Measurements from ENCODE around the gene AIDA. TPM values are rescaled to one million over a fixed set of nuclear protein-coding genes. Genes with fewer than 3 reads are reported as not detected.

Gene AIDA
- polyA plus RNA-seq, 1 of the 3 experiments (the other 2 are of a cell fraction): 20.8 TPM

DNA sequence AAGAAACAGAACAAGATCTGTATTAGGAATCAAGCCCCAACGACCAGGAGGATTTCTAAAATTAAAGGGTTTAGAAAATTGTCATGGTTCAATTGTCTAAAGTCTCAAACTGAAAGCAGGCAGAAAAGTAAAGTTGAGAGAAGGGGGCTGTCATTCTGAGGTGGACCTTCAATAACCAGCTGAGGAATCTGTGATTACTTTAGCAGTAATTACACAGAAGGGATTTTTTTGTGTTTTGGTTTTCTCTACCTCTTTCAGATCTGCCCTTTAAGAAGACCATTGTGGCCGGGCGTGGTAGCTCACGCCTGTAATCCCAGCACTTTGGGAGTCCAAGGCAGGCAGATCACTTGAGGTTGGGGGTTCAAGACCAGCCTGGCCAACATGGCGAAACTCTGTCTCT is 17.4 kb downstream of the AIDA start (continued):
- no peak for TF ChIP-seq EP300 (IDR thresholded peaks at IDR 0.05; ENCODE audit: borderline replicate concordance in 1 of 2, low read depth in 1 of 2, low read length in 1 of 2)
- TF ChIP-seq TEAD4 (IDR thresholded peaks at IDR 0.05; ENCODE audit: borderline replicate concordance, insufficient read depth): no peak

DNA sequence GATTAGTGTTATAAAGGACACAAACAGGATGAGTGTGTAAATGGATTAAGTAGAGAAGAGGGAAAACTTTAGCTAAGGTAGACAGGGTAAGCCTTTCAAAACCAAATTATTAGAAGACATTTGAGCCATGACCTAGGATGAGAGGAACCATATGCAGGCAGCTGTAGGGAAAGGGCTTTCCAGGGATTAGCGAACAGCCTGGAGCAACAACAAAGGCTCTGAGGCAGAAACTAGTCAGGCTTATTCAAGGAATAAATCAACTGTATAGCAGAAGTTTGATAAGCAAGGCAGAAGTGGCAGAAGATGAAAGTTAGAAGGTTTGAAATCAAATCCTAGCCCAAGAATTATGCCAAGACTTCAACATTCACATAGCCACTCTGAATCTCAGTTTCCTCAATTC is 21.3 kb downstream of the AIDA start:
- ChIA-PET POLR2A (no interaction called here), CTCF (no interaction called here)
- no peaks in the 10 kb centered on the region for H3K9me2 ChIP-seq
- DNase-seq: no peak
- no peaks in the 10 kb centered on the region; a peak in 2 of 4 replicates for H3K4me1 ChIP-seq (ENCODE audit: control insufficient read depth in 1 of 2, insufficient read depth in 2 of 2, low read depth in 1 of 2, low read length in 1 of 2)
- H3F3A ChIP-seq (replicated peaks; ENCODE audit: insufficient read depth): peaks cover 8% of the 10 kb centered on the region
- H3K36me3 ChIP-seq (replicated peaks in 1 of 2; ENCODE audit: control insufficient read depth in 1 of 2, insufficient read depth in 2 of 2, low read length in 1 of 2): peaks cover 50 to 59% of the 10 kb centered on the region in 2 experiments
- H3K9me3 ChIP-seq: no peaks in the 10 kb centered on the region
- WGBS (ENCODE audit: low lambda C conversion rate): 96% methylated on average over 1 of the region's 1 CpG
- no peak overlapping the region for H3K9ac ChIP-seq
- H2AFZ ChIP-seq (ENCODE audit: low read depth): no peak overlapping the region
- no peaks in the 10 kb centered on the region for H4K20me1 ChIP-seq (ENCODE audit: insufficient read depth)
- no peak overlapping the region for H3K4me2 ChIP-seq
- H3K27me3 ChIP-seq (ENCODE audit: insufficient read depth): no peaks in the 10 kb centered on the region
- TF ChIP-seq TAF1 (IDR thresholded peaks at IDR 0.05; ENCODE audit: borderline replicate concordance, low read depth, low read length) (no peak), RAD21 (IDR thresholded peaks at IDR 0.05; ENCODE audit: low read length) (no peak), FOXM1 (IDR thresholded peaks at IDR 0.05; ENCODE audit: low read depth) (no peak), SIN3A (IDR thresholded peaks at IDR 0.05; ENCODE audit: borderline replicate concordance, low read depth, low read length) (no peak), JUND (IDR thresholded peaks at IDR 0.05) (no peak), POLR2AphosphoS5 (IDR thresholded peaks at IDR 0.05; ENCODE audit: low read depth, low read length) (no peak), MEF2A (IDR thresholded peaks at IDR 0.05; ENCODE audit: borderline replicate concordance, low read depth) (no peak), RXRA (IDR thresholded peaks at IDR 0.05; ENCODE audit: borderline replicate concordance, low read depth) (no peak), SMC3 (IDR thresholded peaks at IDR 0.05; ENCODE audit: low read depth, low read length) (no peak), ELF1 (IDR thresholded peaks at IDR 0.05) (no peak), MXI1 (IDR thresholded peaks at IDR 0.05; ENCODE audit: low read depth, low read length) (no peak), YY1 (IDR thresholded peaks at IDR 0.05; ENCODE audit: low read depth) (no peak), NRF1 (IDR thresholded peaks at IDR 0.05; ENCODE audit: low read depth, low read length) (no peak)
- TF ChIP-seq, protein P1, sequence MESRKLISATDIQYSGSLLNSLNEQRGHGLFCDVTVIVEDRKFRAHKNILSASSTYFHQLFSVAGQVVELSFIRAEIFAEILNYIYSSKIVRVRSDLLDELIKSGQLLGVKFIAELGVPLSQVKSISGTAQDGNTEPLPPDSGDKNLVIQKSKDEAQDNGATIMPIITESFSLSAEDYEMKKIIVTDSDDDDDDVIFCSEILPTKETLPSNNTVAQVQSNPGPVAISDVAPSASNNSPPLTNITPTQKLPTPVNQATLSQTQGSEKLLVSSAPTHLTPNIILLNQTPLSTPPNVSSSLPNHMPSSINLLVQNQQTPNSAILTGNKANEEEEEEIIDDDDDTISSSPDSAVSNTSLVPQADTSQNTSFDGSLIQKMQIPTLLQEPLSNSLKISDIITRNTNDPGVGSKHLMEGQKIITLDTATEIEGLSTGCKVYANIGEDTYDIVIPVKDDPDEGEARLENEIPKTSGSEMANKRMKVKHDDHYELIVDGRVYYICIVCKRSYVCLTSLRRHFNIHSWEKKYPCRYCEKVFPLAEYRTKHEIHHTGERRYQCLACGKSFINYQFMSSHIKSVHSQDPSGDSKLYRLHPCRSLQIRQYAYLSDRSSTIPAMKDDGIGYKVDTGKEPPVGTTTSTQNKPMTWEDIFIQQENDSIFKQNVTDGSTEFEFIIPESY (IDR thresholded peaks at IDR 0.05; ENCODE audit: borderline replicate concordance, low read depth): no peak
- TF ChIP-seq, protein P2, sequence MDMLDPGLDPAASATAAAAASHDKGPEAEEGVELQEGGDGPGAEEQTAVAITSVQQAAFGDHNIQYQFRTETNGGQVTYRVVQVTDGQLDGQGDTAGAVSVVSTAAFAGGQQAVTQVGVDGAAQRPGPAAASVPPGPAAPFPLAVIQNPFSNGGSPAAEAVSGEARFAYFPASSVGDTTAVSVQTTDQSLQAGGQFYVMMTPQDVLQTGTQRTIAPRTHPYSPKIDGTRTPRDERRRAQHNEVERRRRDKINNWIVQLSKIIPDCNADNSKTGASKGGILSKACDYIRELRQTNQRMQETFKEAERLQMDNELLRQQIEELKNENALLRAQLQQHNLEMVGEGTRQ (IDR thresholded peaks at IDR 0.05; ENCODE audit: borderline replicate concordance, low read depth, low read length): no peak
- TF ChIP-seq, protein P3, sequence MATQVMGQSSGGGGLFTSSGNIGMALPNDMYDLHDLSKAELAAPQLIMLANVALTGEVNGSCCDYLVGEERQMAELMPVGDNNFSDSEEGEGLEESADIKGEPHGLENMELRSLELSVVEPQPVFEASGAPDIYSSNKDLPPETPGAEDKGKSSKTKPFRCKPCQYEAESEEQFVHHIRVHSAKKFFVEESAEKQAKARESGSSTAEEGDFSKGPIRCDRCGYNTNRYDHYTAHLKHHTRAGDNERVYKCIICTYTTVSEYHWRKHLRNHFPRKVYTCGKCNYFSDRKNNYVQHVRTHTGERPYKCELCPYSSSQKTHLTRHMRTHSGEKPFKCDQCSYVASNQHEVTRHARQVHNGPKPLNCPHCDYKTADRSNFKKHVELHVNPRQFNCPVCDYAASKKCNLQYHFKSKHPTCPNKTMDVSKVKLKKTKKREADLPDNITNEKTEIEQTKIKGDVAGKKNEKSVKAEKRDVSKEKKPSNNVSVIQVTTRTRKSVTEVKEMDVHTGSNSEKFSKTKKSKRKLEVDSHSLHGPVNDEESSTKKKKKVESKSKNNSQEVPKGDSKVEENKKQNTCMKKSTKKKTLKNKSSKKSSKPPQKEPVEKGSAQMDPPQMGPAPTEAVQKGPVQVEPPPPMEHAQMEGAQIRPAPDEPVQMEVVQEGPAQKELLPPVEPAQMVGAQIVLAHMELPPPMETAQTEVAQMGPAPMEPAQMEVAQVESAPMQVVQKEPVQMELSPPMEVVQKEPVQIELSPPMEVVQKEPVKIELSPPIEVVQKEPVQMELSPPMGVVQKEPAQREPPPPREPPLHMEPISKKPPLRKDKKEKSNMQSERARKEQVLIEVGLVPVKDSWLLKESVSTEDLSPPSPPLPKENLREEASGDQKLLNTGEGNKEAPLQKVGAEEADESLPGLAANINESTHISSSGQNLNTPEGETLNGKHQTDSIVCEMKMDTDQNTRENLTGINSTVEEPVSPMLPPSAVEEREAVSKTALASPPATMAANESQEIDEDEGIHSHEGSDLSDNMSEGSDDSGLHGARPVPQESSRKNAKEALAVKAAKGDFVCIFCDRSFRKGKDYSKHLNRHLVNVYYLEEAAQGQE (IDR thresholded peaks at IDR 0.05; ENCODE audit: low read depth, low read length): no peak
- TF ChIP-seq, protein P4, sequence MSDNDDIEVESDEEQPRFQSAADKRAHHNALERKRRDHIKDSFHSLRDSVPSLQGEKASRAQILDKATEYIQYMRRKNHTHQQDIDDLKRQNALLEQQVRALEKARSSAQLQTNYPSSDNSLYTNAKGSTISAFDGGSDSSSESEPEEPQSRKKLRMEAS (IDR thresholded peaks at IDR 0.05; ENCODE audit: low read depth): no peak
- TF ChIP-seq, protein P5, sequence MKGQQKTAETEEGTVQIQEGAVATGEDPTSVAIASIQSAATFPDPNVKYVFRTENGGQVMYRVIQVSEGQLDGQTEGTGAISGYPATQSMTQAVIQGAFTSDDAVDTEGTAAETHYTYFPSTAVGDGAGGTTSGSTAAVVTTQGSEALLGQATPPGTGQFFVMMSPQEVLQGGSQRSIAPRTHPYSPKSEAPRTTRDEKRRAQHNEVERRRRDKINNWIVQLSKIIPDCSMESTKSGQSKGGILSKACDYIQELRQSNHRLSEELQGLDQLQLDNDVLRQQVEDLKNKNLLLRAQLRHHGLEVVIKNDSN (IDR thresholded peaks at IDR 0.05; ENCODE audit: borderline replicate concordance, low read depth): no peak
- no peak overlapping the region for H3K4me3 ChIP-seq (ENCODE audit: low read depth in 2 of 2, low read length in 1 of 2)
- no peak overlapping the region for H3K27ac ChIP-seq (ENCODE audit: low read depth in 2 of 2, low read length in 1 of 2)
- H3K79me2 ChIP-seq (ENCODE audit: insufficient read depth): peaks cover 21% of the 10 kb centered on the region
